Right lobe of liver (tissue), 4 donors: ENCODE measurements around the gene NELFB.

ENCODE experiments used
- CTCF ChIP-seq, 4 donors: fragments of 200-600 bp in 3 of 4; fragments of 450-650 bp in 1 of 4; IDR thresholded peaks; one replicate each; pipeline versions ENCODE4 v1.5.1 to v1.8.0; 2016 to 2022; ENCODE audit warnings: antibody characterized with exemption in 4 of 4, mild to moderate bottlenecking in 2 of 4
- POLR2A ChIP-seq: fragments of 450-650 bp; IDR thresholded peaks from one replicate; pipeline ENCODE4 v1.6.1; 2017; ENCODE audit warnings: antibody characterized with exemption, mild to moderate bottlenecking
- donor health status: DM: no; HTN: no; CAD: no.
- donor health status: DM: no; HTN: no; CAD: no.
- donor health status: DM: no; HTN: yes; CAD: no.

DNA sequence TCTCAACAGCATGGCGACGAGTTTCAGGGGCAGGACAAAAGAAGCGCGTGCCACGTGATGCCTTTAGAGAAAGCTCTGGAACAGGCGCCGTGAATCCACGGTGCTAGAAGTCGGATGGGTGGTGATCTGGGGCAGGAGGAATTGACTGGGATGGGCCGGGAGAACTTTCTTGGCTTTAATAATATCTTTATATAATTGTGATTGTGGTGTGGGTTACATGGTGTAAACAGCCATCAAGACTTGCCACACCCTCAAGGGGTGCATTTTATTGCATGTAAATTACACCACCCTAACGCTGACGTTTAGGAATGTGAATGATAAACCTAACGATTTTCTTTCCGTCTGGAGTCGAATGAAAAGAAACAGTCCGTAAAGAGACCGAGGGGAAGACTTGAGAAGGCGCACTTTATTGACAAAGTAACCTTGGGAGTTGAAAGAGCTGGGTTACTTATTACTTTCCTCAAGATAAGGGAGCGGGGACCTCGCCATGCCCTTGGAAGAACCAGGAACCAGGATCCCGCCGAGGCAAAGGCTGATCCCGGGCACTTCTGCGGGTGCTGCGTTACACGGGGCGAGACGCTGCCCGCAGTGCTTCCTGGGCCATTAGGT, 38.5 kb downstream of the NELFB start:
- TF ChIP-seq POLR2A: no peak
- no peak for TF ChIP-seq CTCF (IDR thresholded peaks at IDR 0.05)
